Hepatic stellate cell (primary cell): Measurements from ENCODE around the gene OLFM1.

Experiments
- DNase-seq: peaks from one replicate; pipeline ENCODE4 v3.0.0; 2011; ENCODE audit warnings: low spot score

The OLFM1 gene

DNA sequence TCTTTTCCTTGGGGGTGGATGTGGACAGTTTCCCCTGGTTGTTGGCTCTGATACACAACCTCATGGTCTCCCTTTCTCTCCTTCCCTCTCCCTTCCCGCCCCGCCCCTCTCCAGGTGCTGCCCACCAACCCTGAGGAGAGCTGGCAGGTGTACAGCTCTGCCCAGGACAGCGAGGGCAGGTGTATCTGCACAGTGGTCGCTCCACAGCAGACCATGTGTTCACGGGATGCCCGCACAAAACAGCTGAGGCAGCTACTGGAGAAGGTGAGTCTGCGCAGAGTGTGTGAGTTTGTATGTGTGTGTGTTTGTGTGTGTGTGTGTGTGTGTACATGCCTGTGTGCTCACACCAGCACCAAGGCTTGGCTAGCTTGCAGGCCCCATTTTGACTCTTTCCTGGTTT lies 2.6 kb downstream of the OLFM1 start:
- no peak for DNase-seq

DNA sequence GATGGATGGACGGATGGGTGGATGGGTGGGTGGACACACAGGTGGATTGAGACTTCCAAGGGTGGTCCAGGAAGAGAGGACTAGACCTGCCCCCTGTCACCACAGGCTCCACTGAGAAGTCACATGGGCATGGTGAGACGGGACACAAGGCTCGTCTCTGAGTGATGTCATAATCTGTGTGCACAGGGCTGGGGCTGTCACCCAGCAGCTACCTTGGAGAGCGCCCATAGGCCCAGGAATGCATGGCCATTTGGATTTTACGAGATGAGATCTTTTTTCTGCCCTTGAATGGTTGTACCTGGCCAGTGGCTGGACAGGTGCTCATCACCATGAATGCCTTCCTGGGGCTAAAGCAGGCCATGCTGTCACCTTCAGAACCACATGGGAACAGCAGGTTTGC lies 3.1 kb downstream of the OLFM1 start:
- no peak for DNase-seq

DNA sequence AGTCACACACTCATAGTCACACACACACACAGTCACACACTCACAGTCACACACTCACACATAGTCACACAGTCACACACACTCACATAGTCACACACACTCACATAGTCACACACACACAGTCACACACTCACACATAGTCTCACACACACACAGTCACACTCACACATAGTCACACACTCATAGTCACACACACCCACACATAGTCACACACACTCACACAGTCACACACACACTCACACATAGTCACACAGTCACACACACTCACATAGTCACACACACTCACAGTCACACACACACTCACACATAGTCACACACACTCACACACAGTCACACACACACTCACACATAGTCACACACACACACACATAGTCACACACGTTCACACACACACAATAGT lies 4.1 kb downstream of the OLFM1 start:
- no peak for DNase-seq

DNA sequence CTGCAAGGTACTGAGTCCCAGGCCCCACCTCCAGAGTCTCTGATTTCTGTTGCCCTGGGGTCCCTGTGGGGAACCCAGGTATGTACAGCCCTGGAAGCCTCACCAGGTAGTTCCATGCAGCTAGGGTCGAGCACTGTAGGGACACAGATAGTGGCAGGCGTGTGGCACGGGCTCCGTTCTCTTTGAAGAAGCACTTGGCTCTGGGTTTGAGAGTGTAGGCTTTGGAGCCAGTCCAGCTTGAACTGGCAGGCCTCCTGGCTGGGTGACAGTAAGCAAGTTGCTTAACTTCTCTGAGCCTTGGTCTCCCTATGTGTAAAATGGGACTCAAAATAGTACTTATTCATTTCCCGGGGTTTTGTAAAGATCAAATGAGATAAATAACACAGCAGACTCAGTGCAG lies 5.6 kb downstream of the OLFM1 start:
- no peak for DNase-seq

DNA sequence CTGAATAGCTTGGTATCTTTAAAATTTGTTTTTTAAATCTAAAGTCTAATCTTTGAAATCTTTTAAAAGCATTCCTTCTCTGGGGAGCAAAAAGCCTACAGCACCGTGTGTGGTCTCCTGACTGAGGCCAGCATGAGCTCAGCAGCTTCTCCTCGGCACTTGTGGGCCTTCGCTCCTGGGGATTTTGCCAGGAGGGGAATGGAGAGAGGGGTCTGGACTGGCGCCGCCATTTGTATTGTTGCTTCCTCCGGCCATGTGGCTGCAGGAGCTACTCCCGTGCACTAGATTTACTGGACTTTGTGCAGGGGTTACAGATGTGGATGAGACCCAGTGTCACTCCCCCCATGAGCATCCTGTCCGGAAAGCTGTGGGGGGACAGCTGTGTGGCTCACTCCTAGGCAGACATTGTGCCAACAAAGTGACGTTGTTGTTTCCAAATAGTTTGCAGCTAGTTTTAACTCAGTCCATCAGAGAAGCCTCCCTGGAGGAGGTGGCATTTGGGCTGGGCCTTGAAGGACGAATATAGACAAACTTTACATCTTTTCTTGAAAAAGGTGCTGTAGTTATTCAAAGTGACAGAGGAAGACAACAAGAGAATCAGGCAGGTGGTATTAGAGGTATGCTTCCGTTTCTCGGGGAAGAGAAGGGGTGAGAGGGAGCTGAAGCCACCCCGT lies 6.6 kb downstream of the OLFM1 start:
- no peak for DNase-seq

DNA sequence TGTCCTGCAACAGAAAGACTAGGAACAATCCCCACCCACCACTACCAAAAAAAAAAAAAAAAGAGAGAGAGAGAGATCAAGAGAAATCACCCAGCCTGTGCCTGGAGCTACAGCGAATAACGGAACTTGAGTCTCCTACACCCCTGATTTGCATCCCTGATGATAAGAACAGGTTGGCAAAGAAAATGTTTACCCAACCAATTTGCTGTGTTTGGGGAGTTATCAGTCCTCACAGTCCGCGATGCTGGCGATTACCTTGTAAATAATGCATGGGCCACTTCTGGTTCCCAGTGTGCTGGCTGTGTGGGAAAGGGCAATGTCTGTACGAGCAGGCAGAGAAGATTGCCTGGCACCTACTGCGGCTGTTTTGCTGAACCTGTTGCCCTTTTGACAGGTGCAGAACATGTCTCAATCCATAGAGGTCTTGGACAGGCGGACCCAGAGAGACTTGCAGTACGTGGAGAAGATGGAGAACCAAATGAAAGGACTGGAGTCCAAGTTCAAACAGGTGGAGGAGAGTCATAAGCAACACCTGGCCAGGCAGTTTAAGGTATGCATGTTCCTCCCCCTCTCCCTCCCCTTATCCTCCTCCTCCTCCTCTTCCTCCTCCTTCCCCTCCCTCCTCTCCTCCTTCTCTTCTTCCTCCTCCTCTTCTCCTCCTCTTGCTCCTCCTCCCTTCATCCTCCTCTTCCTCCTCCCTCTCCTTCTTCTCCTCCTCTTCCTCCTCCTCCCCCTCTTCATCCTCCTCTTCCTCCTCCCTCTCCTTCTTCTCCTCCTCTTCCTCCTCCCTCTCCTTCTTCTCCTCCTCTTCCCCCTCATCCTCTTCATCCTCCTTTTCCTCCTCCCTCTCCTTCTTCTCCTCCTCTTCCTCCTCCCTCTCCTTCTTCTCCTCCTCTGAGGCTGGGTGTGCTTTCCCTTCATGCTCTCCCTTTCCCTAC lies 8.3 kb downstream of the OLFM1 start:
- DNase-seq: no peak

DNA sequence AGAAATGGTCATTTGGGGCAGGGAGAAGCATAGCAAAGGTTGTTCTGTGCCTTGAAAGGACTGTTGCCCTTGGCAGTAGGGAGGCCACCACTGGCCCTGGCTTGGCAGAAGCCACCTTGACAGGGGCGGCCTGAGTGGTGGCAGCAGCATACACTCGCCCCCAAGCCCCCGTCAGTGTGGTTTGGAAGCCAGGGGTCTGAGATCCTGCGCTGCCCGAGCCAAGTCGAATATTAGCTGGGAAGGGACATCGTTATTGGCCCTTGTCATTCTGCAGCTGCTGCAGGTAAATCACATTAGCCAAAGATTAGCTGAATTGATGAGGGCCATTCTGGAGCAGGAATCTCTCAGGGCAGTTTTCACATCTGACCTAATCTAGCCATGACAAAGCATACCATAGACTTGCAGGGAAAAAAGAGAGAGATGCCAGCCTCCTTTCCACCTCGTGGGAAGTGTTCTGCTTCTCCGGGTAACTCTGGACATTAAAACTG lies 9.0 kb downstream of the OLFM1 start:
- no peak for DNase-seq

DNA sequence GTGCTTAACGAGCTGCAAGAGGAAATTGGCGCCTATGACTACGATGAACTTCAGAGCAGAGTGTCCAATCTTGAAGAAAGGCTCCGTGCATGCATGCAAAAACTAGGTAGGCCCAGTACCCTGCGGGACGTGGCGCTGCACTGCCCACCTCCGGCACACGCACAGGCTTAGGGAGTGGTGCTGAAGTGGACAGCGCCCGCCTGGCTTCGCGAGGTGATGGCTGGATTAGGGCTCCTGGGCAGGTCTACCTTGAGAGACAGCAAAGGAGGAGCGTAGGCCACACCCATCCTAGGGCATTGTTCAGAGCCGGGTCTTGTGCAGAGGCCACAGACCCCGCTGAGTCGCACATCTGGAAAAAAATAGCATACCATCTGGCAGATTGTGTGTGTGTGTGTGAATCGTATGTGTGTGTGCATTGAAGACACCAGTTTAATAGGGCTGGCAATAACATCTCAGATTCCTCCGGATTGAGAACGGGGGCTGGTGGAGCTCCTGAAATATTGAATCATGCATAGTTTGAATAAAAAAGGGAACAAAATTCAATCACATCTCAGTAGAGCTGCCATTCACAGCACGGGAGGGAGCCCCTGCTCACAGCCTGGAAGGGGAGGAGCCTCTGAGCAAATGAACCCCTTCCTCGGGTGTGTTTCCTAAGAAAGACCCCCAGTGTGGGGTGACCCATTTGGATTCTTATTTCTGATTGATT lies 11.1 kb downstream of the OLFM1 start:
- DNase-seq: no peak

DNA sequence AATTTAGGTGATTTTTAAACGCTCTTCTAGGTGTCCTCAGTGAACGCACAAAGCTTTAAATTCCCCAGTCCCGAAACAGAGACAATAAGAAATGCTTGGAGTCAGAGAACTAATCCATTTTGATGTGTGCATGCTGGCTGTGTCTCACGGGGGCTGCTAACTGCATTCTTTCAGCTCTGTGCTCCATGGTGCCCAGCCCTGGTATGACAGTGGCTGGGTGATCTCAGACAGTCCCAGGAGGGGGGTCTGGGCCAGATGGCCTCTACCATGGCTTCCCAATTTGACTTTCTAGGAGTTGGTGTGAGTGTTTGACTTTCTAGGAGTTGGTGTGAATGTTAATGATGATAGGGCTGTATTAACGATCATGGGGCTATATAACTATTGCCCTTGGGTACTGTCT lies 12.1 kb downstream of the OLFM1 start:
- DNase-seq: no peak

DNA sequence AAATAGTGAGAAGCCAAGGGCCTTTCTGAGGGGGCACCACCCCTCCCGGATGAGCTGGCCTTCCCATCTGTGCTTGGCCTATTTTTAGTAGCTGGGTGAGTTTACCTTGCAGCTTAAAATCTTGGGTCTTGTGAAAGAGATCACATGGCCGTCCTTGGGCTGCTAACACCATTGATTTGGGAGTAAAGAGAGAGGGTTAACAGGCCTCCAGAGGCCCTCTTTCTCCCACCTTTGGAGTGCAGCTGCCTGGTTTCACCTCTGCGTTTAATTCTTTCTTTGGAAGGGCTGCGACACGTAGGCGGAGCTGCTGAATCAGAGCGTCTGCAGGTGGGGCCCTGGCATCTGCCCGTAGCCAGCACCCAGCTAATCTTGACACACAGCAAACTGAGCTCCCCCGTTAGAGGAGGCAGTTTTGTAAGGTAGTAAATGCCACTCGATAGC lies 12.8 kb downstream of the OLFM1 start:
- DNase-seq: no peak

DNA sequence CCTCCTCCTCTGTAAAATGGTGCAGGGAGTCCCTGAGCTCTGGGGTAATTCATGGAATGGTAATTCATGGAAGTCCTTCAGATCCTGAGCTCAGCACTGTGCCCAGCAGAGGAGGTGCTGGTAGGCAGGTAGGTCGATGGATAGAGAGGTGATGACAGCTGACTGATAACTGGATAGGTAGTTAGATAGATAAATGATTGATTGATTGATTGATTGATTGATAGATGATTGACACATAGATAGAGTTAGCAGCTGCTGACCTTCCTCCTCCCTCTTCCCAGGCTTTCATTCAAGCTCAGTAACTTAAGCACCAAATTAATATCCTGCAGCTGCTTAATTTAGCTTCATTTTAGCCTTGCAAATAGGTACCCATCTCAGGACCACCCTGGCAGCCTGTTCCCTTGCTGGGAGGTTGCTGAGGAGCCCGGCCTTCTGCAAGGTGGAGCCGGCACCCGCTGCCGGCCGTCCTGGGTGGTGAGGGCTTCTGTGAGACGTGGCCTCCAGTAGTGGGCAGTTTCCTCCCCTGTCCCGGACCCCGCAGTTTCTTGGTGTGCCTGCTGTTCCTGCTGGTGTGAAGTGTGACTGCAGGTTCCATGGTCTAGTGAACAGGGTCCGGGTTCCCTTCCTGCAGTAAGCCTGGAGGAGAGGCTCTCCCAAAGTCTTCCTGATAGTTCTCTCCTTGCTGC lies 13.4 kb downstream of the OLFM1 start:
- no peak for DNase-seq

DNA sequence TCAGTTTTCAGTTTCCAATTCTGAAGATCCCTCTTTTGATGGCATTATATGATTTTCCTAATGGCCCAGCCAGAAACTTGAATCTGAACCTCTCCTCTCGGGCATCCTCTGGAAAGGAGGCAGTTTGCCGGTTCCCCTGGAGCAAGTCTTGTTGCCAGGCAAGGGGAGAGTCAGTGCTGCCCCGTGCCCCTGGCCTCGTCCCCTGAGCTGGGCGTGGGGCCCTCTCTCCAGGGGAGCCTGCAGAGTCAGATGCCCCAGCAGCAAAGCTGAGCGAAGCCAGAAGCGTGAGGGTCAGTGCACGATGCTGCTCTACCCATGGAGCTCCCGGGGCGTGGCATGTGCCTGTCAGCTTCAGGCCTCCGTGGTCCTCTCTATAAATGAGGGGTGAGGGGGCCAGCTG lies 14.0 kb downstream of the OLFM1 start:
- DNase-seq: no peak

DNA sequence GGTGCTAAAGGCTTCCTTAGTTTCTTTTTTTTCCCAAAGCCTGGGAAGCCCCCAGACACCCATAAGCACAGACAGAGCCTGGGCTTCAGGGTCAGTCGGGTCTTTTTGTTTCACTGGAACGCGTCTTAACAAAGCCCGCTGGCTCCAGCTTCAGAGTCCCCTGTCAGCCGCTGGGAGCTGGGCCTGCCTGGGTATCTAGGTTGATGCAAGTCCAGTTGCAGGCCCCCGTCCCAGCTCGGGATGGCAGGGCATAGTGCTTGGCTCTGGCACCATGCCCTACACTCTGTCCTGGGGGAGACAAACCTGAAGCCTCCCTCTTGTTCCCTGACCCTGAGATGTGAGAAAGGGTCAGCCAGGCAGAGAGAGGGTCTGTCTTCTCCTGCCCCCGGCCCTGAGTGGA lies 14.5 kb downstream of the OLFM1 start:
- no peak for DNase-seq

DNA sequence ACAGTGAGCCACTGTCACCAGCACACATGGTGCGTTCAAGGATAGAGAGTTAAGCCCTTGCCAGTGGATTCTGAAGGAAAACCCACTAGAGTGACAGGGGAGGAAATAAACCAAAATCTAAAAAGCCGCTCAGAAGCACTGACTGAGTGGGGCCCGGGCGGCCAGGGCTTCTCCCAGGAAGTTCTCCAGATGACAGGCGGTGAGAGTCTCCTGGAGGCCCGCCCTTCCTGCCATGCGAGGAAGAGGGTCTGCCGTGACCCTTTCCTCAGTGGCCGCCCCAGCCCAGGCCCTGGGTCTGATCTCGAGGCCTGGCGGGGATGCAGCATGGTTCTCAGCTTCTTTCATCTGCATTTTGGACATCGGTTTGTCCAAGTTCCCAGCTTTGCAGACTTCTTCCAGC lies 14.9 kb downstream of the OLFM1 start:
- DNase-seq: no peak

DNA sequence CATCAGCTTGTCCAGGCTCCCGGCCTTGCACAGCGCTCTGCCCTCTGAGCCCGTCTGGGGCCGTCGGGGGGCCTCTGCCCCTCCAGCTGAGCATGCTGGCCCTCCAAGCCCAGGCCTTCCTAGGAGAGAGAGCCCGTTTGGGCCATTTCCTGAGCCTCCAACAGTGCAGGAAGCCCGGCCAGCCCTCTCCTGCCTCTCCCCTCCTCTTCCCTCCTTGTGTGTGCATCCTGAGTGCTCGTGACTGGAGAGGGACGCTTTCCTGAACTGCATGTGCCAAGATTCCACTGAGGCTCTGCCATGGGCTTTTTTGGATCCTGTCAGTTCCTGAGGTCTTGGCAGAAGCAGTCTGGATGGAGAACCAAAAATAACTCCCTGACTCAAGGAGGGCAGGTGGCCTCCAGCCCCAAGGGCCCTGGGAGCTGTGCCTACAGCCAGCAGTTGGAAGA lies 15.6 kb downstream of the OLFM1 start:
- DNase-seq: no peak

DNA sequence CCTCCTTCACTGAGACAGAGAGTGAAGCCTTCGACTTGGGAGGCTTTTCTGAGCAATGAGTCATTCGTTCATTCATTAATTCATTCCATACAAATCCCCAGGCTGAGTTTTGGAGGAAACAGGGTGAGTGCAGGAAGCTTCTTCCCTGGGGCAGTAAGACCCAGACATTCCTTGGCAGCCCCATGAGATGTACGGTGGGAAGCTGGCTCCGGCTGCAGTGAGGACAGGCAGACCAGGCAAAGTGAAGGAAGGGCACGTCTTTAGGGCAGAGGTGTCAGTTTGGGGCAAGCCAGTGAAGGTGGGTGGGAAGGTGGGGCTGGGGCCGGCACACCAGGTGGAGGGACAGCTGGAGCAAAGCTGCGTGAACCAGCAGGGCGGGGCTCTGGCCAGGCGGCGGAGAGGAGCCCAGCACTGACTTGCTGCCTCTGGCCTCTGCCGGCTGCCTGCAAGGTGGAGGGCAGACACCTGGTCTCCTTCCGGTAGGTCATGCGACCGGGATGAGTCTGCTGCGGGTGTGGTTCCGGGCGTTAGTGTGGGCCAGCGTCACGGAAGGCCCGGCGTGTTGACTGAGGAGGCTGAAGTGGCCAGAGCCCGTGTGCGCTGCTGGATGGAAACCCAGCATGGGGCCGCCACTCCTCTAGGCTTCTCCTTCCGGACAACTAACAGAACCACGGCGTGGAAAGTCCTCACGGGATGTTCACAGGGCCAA lies 16.6 kb downstream of the OLFM1 start:
- no peak for DNase-seq

DNA sequence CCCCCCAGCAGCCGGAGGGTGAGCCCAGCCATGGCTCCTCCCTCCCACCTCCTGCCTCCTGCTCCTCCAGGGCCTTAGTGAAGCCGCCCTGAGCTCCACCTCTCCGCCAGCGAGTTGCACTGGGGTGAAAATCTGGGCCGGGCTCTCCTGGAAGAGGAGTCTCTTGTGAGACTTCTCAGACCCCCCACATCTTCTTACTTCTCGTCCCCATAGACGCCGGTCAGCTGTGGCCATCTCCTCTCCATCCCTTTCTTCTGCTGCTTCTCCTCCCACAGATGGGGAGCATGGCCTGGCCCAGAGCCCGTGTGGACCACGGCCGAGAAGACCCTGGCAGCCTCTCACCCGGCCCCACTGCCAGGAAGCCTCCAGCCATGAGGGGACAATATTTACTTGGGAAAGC lies 17.3 kb downstream of the OLFM1 start:
- DNase-seq: no peak

DNA sequence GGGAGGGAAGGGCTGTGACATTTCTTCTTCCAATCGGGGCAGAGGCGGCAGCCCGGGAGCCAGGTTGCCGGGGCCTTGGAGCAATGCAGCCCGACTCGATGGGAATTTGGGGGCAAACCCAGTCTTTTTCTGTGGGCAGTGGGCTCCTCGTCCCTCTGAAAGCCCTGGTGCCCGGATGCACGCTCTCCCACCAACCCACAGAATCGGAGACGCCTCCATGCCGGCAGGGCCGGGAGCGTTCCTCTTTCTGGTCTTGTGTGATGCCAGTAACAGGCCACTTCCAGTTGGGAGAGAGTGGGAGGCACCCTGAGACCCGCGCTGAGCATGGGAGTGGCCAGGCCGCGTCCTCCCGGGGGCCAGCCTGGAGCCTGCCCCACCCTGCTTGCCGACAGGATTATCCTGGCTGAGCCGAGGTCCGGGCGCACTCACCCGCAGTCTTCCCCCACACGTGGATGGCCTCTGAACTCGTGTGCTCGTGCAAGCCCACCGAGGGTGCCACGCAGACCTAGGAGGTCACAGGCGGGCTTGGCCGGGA lies 17.8 kb downstream of the OLFM1 start:
- DNase-seq: no peak

DNA sequence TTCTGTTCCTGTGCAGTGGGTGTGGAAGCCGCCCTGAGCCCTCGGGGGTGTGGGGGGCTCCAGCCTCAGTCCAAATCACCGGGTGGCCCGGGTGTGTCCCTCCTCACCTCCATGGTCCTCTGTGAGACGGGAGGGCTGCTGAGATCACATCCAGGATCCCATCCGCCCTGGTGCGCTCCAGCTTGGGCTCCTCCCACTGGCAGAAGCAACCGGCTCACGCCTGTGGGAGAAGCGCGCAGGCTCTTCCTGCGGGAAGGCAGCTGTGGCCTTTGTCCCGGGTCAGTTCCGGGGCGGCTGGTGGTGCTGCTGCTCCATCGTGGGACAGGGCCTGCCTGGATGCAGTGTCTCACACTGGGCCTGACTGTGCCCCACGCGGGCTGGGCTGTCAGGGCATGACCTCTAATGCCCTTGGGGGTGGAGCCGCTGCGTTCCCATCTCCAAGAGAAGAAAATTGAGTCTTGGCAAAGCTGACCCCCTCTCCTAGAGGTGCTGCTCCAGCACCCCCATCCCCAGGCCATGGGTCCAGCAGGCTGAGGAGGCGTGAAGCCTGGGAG lies 18.5 kb downstream of the OLFM1 start:
- no peak for DNase-seq

DNA sequence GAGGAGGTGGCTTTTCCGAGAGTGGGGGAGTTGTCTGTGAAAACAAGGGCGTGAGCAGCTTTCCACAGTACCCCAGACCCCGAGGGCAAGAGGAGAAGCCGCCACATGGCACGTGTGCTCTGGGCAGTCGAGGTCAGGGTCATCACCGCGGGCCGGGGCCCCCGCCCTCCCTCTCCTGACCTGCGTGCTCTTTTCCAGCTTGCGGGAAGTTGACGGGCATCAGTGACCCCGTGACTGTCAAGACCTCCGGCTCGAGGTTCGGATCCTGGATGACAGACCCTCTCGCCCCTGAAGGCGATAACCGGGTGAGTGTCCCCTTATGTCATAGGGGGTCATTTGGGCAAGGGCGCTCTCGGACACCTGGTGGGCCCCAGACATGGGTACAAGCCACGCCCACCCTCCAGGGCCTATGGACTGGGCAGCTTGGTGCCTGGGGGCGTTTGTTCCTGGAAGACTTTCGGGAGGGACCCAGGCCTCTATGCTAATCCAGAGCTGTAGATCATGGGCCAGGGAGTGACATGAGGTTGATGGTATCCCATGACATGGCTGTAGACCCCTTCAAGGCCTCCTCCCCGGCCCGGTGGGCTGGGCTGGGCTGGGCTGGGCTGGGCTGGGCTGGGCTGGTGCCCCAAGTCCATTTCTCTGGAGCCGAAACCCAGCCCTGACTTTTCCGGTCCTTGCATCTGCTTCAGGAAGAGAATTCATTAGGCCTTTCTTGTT lies 19.2 kb downstream of the OLFM1 start:
- no peak for DNase-seq
